Endothelial cell of umbilical vein (primary cell): ENCODE data around the gene HBM. TPM values are rescaled to one million over a fixed set of nuclear protein-coding genes. Genes with fewer than 3 reads are reported as not detected.

Source experiments
- BruUV-seq: library from RNA; stranded (reverse); fragments of 400-500 nt; replicated peaks from 2 replicates; lab custom pipeline; 2021; lab: Mats Ljungman, UMichigan
- CTCF ChIA-PET: fragments of 300-600, 350-600 bp; sonication (Branson Sonifier 250); formaldehyde crosslinking; loops from one replicate; lab custom pipeline; 2021; ENCODE audit warnings: antibody characterized with exemption, inconsistent platforms; lab: Charles Lee
- POLR2A ChIA-PET: fragments of 300-600, 350-600 bp; sonication (Branson Sonifier 250); formaldehyde crosslinking; loops from one replicate; lab custom pipeline; 2021; ENCODE audit warnings: antibody characterized with exemption, inconsistent platforms; lab: Charles Lee
- DNase-seq: peaks from one replicate; pipeline ENCODE4 v3.0.0-alpha.2; 2011; ENCODE audit warnings: low read depth, low spot score
- FAIRE-seq: peaks from 2 replicates; lab custom pipeline; 2011; peaks lifted over from hg19 to GRCh38; lab: Jason Lieb, UNC
- H2AFZ ChIP-seq: 2 replicates; pipeline ENCODE4 v1.6.0; 2012; ENCODE audit warnings: low read depth, low read length, control low read depth, inconsistent platforms
- H3K27ac ChIP-seq: 2 replicates; pipeline ENCODE4 v1.5.1; 2011; ENCODE audit warnings: low read depth, mild to moderate bottlenecking, control low read depth, low read length, moderate library complexity; ENCODE audit not compliant: insufficient read depth
- H3K27me3 ChIP-seq, 2 experiments: 2 replicates each; pipeline versions ENCODE4 v1.6.0 to v1.6.1; 2011; ENCODE audit warnings: low read length in 2 of 2, mixed read lengths in 1 of 2; ENCODE audit not compliant: control insufficient read depth in 2 of 2, insufficient read depth in 2 of 2
- H3K36me3 ChIP-seq, 2 experiments: 2 replicates in 1 of 2; 3 replicates in 1 of 2; pipeline ENCODE4 v1.5.1; 2011; ENCODE audit warnings: low read length in 2 of 2, mild to moderate bottlenecking in 1 of 2, moderate library complexity in 1 of 2; ENCODE audit not compliant: control insufficient read depth in 2 of 2, insufficient read depth in 2 of 2; ENCODE audit errors: extremely low read depth in 1 of 2
- H3K4me1 ChIP-seq: 3 replicates; pipeline ENCODE4 v1.5.1; 2011; ENCODE audit warnings: mild to moderate bottlenecking, low read length; ENCODE audit not compliant: control insufficient read depth, insufficient read depth; ENCODE audit errors: extremely low read depth
- H3K4me2 ChIP-seq: 2 replicates; pipeline ENCODE4 v1.6.1; 2011; ENCODE audit warnings: low read length, control low read depth, mixed read lengths; ENCODE audit not compliant: insufficient read depth
- H3K4me3 ChIP-seq, 3 experiments: fragments of 200-600 bp in 1 of 3; sonication (generic), shearing (Covaris generic) in 1 of 3; replicated peaks in 1 of 3; 2 replicates each; pipeline ENCODE4 v1.5.1; 2011 to 2016; ENCODE audit warnings: control low read depth in 3 of 3, low read length in 3 of 3, mild to moderate bottlenecking in 2 of 3, inconsistent platforms in 1 of 3, low read depth in 1 of 3, moderate library complexity in 1 of 3; ENCODE audit not compliant: insufficient read depth in 1 of 3
- H3K79me2 ChIP-seq: 2 replicates; pipeline ENCODE4 v1.6.0; 2012; ENCODE audit warnings: low read length, inconsistent platforms; ENCODE audit not compliant: control insufficient read depth, insufficient read depth
- H3K9ac ChIP-seq: replicated peaks from 2 replicates; pipeline ENCODE3; 2011; ENCODE audit warnings: low read length, control low read depth; ENCODE audit not compliant: insufficient read depth; ENCODE audit errors: extremely low read depth
- H3K9me1 ChIP-seq: replicated peaks from 3 replicates; pipeline ENCODE4 v1.6.0; 2011; ENCODE audit warnings: mild to moderate bottlenecking, low read length; ENCODE audit not compliant: control insufficient read depth, insufficient read depth; ENCODE audit errors: extremely low read depth
- H3K9me3 ChIP-seq: replicated peaks from 2 replicates; pipeline ENCODE4 v1.5.1; 2012; ENCODE audit warnings: low read length, inconsistent platforms; ENCODE audit not compliant: control insufficient read depth, insufficient read depth
- H4K20me1 ChIP-seq: replicated peaks from 2 replicates; pipeline ENCODE3; 2011; ENCODE audit warnings: mild to moderate bottlenecking, low read length; ENCODE audit not compliant: control insufficient read depth, insufficient read depth; ENCODE audit errors: extremely low read depth
- EZH2 ChIP-seq: IDR thresholded peaks from 2 replicates; pipeline ENCODE4 v1.6.1; 2012; ENCODE audit warnings: borderline replicate concordance, low read depth, mild to moderate bottlenecking, moderate library complexity, low read length, inconsistent platforms; ENCODE audit not compliant: severe bottlenecking
- FOS ChIP-seq: IDR thresholded peaks from 2 replicates; pipeline ENCODE4 v1.6.1; 2011; ENCODE audit warnings: mild to moderate bottlenecking, low read length, moderate library complexity, borderline replicate concordance; ENCODE audit not compliant: insufficient read depth
- GATA2 ChIP-seq: IDR thresholded peaks from 2 replicates; pipeline ENCODE4 v1.7.0; 2011; ENCODE audit warnings: low read depth, mild to moderate bottlenecking, moderate library complexity, mixed read lengths, low read length; ENCODE audit not compliant: insufficient read length, insufficient read depth
- JUN ChIP-seq: IDR thresholded peaks from 2 replicates; pipeline ENCODE4 v1.6.1; 2011; ENCODE audit warnings: borderline replicate concordance, low read depth; ENCODE audit not compliant: insufficient read length, insufficient read depth
- MYC ChIP-seq: IDR thresholded peaks from one replicate; pipeline ENCODE4 v1.6.1; 2011; ENCODE audit warnings: mild to moderate bottlenecking, low read depth, low read length
- POLR2A ChIP-seq: IDR thresholded peaks from 2 replicates; pipeline ENCODE4 v1.6.1; 2012; ENCODE audit warnings: low read depth, mild to moderate bottlenecking, control low read depth, low read length
- POLR2AphosphoS5 ChIP-seq: IDR thresholded peaks from 2 replicates; pipeline ENCODE4 v1.6.1; 2012; ENCODE audit warnings: low read depth, mild to moderate bottlenecking, control low read depth, low read length, moderate library complexity; ENCODE audit not compliant: insufficient read depth
- dilution Hi-C: fragments of 300-500 bp; cut with MboI; formaldehyde crosslinking; loops from one replicate; pipeline ENCODE4 v1.15.0; 2019; ENCODE audit warnings: low sequenced_read_pairs; ENCODE audit not compliant: extremely low pct_ligation_motif_present
- intact Hi-C: fragments of 100-400 bp; cut with micrococcal nuclease; formaldehyde crosslinking; loops from one replicate; pipeline ENCODE4 v1.10.0; 2022
- polyA plus RNA-seq, 4 experiments: library from polyadenylated mRNA; depleted of rRNA in 3 of 4; stranded (reverse) in 3 of 4; unstranded in 1 of 4; fragments of >200 nt; gene quantifications; 2 replicates each; pipeline versions ENCODE4 v1.2.1 to v1.2.3, GENCODE V29; 2011 to 2012; ENCODE audit warnings: missing spikeins in 1 of 4
- total RNA-seq: library from RNA; stranded (reverse); gene quantifications from 2 replicates; pipeline ENCODE4 v1.2.3, GENCODE V29; 2021
- TF ChIP-seq, protein P1 (sequence below), 2 donors: IDR thresholded peaks; 1 replicate in 1 of 2; 2 replicates in 1 of 2; pipeline ENCODE4 v1.5.1; 2011; ENCODE audit warnings: low read length in 2 of 2, mild to moderate bottlenecking in 2 of 2, moderate library complexity in 2 of 2, control low read depth in 1 of 2, inconsistent platforms in 1 of 2, low read depth in 1 of 2; ENCODE audit not compliant: insufficient read depth in 1 of 2; ENCODE audit errors: extremely low read depth in 1 of 2
- TF ChIP-seq, protein P2 (sequence below): IDR thresholded peaks from 2 replicates; pipeline ENCODE4 v1.6.1; 2011; ENCODE audit not compliant: insufficient read depth, insufficient read length

The HBM gene
- total and polyA plus RNA-seq, 2 donors (not counting 3 experiments of a cell fraction or from before 2014, with no cell fraction given): not detected

GRCh38 chr16:185691-186090, 19.9 kb downstream of the HBM start:
- Histone ChIP-seq H3K79me2 (no peaks in the 10 kb centered on the region), H3K4me2 (no peak overlapping the region), H3K9me1 (no peaks in the 10 kb centered on the region), H3K9ac (no peak overlapping the region), H2AFZ (no peak overlapping the region), H3K4me3 (no peak overlapping the region), H4K20me1 (no peaks in the 10 kb centered on the region), H3K27ac (no peak overlapping the region), H3K4me1 (peaks cover 5% of the 10 kb centered on the region), H3K27me3 (no peaks in the 10 kb centered on the region), H3K36me3 (peaks cover 12 to 24% of the 10 kb centered on the region in 2 experiments), H3K9me3 (no peaks in the 10 kb centered on the region)
- TF ChIP-seq POLR2A: no peak
- no peak for TF ChIP-seq POLR2AphosphoS5
- no peak for TF ChIP-seq GATA2
- TF ChIP-seq, protein P1, sequence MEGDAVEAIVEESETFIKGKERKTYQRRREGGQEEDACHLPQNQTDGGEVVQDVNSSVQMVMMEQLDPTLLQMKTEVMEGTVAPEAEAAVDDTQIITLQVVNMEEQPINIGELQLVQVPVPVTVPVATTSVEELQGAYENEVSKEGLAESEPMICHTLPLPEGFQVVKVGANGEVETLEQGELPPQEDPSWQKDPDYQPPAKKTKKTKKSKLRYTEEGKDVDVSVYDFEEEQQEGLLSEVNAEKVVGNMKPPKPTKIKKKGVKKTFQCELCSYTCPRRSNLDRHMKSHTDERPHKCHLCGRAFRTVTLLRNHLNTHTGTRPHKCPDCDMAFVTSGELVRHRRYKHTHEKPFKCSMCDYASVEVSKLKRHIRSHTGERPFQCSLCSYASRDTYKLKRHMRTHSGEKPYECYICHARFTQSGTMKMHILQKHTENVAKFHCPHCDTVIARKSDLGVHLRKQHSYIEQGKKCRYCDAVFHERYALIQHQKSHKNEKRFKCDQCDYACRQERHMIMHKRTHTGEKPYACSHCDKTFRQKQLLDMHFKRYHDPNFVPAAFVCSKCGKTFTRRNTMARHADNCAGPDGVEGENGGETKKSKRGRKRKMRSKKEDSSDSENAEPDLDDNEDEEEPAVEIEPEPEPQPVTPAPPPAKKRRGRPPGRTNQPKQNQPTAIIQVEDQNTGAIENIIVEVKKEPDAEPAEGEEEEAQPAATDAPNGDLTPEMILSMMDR (IDR thresholded peaks at IDR 0.05; ENCODE audit: extremely low read depth in 1 of 2, insufficient read depth in 1 of 2, low read depth in 1 of 2, low read length in 2 of 2): no peak
- TF ChIP-seq EZH2: no peak
- no peak for TF ChIP-seq MYC
- no peak for TF ChIP-seq JUN
- TF ChIP-seq, protein P2, sequence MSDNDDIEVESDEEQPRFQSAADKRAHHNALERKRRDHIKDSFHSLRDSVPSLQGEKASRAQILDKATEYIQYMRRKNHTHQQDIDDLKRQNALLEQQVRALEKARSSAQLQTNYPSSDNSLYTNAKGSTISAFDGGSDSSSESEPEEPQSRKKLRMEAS: no peak
- no peak for TF ChIP-seq FOS
- intact Hi-C loops (no loop called here), dilution Hi-C loops (no loop called here)
- ChIA-PET POLR2A (no interaction called here), CTCF (no interaction called here)
- BruUV-seq: no TSS peak
- FAIRE-seq: no peak
- no peak for DNase-seq
